NK-92 (cell line): ENCODE results near the gene CEACAM7.
"Not testable (repeated sequence)": the region's sequence is repeated elsewhere in the genome, so short reads cannot be mapped to it uniquely, and the experiment has no call there.

Experiments
- DNase-seq: peaks from one replicate; lab custom pipeline; 2025; ENCODE audit not compliant: unreplicated experiment; lab: John Stamatoyannopoulos, UW

Gene CEACAM7

GRCh38 chr19:41657157-41657556, 30.9 kb downstream of the CEACAM7 start:
- DNase-seq: no peak

- not testable (repeated sequence) for DNase-seq
Measured at GRCh38 chr19:41656756-41657155, 31.3 kb downstream of the CEACAM7 start.

- no peak for DNase-seq
Measured at GRCh38 chr19:41652250-41652649, 35.8 kb downstream of the CEACAM7 start.

- DNase-seq: no peak
Measured at GRCh38 chr19:41649827-41650226, 38.2 kb downstream of the CEACAM7 start.

- DNase-seq: no peak
Measured at GRCh38 chr19:41646589-41647204, 41.4 kb downstream of the CEACAM7 start.

GRCh38 chr19:41641879-41642485, 46.1 kb downstream of the CEACAM7 start:
- DNase-seq: no peak

GRCh38 chr19:41638641-41639081, 49.4 kb downstream of the CEACAM7 start:
- no peak for DNase-seq

- DNase-seq: no peak
Measured at GRCh38 chr19:41637484-41637883, 50.6 kb downstream of the CEACAM7 start.

- no peak for DNase-seq
Measured at GRCh38 chr19:41627966-41628675, 59.9 kb downstream of the CEACAM7 start.

- no peak for DNase-seq
Measured at GRCh38 chr19:41626877-41627276, 61.2 kb downstream of the CEACAM7 start, which contains the start of gene CEACAM4. Gene CEACAM4, minus strand, starts transcription at chr19:41627074. Its CDS starts 111 bp downstream, at chr19:41626963.

GRCh38 chr19:41626278-41626677, 61.8 kb downstream of the CEACAM7 start:
- no peak for DNase-seq

- no peak for DNase-seq
Measured at GRCh38 chr19:41624937-41625336, 63.1 kb downstream of the CEACAM7 start.

- DNase-seq: no peak
Measured at GRCh38 chr19:41624515-41624914, 63.6 kb downstream of the CEACAM7 start.

- DNase-seq: no peak
Measured at GRCh38 chr19:41623360-41623759, 64.7 kb downstream of the CEACAM7 start.
